ENCODE measurements around the gene CCDC138.

The CCDC138 gene

DNA sequence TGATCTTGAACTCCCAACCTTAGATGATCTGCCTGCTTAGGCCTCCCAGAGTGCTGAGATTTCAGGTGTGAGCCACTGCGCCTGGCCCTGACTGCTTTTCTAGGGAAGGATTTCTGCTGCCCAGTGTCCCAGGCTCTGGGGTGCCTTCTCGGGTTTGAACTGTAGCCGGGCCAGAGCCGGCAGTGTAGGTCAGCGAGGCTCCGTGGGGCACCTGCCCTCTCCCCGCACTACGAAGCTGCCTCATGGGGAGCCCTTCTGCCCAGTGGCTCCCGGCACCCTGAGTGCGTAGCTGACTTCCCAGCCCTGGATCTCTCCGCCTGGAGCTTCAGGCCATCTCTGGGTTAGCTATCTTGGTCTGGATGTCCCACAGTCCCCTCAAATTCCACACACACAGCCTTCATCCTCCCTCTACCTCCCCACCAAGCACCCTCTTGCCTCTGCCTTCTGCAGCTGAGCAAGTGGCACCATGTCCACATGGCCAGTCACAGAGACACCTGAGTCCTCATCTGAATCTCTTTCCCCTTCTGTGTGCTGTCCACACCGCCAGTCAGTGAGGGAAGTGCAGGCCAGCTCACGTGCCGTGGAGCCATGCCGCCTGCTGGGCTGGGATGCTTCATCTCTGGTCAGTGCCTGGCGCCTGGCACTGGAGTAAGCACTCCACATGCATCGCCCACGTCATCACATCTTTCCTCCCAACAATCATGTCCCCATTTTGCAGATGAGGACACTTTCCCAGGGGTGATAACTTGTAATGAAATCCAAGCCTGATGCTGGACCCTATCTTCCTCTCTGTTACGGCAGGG is 133.2 kb downstream of the CCDC138 start:
- DNase-seq (ENCODE audit: low read depth): no peak

DNA sequence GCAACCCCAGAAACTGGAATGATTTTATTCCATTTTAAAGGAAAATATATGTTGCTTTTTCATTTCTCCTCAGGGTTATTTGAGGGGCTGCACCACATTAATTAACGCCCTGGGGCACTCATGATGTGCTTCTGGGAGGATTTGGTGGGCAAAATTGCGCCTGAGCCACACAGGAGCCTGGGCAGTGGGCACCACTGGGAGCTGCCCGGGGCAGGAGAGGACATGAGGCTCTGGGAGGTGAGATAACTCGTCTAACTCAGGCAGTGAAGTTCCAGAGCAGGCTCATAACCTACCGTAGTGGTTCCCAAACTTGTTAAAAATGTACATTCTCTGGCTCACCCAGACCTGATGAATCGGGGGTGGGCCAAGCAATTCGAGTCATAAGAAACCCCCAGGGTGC is 134.1 kb downstream of the CCDC138 start:
- no peak for DNase-seq (ENCODE audit: low read depth)

DNA sequence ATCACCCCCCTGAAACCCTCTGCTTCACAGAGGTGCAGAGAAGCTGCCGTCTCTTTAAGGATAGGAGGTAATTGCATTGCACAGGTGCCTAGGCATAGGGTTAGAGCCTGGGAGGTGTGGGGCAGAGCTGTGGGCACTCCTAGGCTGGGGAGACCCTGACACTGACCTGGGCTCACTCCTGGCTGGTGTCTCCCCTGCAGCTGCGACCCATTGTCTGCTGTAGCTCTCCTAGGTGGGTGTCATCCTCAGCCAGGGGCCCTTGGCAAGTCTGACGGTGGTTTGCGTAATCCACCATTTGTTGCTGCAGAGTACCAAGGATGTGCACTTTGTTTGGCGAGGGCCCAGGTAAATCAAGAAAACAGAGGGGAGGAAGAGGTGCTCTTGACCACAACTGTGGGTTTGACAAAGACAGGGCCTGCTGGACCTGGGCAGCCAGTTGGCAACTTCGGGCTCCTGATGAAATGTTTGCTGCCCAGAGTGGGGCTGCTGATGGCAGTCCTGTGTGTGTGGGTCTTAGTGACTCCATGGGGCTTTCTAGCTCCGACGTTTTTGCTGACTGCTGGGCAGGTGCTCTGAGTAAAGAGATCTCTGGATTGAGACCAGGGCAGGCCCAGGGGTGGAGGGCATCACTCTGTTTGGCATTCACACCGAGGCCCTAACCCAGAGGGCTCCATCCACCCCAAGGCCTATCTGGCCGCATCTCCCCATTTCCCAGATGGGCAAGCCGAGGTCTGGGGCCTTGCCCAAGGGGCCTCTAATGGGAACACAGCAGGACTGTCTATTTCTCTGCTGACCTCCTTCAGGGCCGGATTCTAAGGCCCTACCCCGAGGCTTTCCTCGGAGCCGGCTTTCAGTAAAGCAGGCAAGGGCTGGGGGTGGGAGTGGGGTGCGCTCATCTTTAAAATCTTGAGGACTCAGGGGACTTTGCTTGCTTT is 134.8 kb downstream of the CCDC138 start:
- no peak for DNase-seq (ENCODE audit: low read depth)

DNA sequence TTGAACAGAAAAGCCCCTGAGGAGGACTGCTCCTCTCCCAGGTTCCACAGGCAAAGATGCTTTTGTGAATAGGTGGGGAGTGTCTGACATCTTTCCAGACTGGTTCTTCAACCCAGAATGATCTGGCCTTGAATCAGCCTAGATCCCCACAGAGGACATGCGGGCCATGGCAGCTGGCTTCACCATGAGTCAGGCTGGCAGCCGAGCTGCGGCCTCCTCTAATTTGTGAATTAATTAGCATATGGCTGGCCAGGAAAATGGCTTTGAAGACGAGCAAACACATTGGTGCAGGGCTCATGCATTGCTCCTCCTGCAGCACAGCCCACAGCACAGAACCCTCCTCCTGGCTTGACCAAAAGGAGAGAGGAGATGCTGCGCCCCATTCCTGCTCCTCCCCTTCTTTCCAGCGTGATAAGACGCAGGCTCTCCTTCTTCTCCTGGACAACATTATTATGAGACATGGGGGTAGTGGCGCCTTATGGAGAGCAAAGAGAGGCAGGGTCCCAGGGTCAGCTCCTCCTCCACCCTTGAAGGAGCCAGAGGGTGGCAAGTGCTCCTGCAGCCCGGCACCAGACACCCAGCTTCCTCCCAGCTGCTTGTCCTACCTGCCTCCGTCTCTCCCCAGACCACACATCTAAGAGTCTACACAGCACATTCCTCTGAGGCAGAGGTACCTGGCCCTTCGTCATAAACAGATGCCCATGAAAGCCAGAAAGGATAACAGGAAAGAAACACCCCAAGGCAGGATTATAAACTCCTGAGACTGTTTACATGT is 135.8 kb downstream of the CCDC138 start:
- DNase-seq (ENCODE audit: low read depth): peak; percentile 32

DNA sequence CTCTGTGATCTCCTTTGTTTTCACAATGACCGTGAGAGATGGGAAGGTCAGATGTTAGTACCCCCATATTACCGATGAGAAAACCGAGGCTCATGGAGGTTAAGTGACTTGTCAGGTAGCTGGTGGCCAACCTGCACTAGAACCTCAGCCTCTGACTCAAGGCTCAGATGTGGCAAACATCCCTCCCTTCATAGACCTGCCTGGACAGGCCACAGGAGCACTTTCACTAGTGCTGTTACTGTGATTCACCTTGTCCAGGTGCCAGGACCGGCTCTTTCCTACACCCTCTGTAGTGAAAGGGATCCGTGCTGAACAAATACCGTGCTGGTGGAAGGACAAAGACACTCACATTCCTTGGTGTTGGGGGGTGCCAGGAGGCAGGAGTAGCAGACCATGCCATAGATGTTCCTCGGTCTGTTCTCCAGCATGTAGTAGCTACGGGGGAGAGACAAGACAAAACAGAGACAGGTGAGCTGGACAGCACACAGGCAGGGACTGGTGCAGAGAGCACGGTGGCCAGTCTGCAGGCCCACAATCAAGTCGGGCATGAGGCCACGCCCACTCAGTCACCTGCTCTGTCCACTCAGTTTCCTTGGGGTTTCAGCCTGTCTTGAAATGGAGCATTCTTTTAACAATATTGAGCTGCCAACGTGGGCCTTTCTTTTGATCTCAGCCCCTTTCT is 136.6 kb downstream of the CCDC138 start:
- DNase-seq (ENCODE audit: low read depth): no peak

DNA sequence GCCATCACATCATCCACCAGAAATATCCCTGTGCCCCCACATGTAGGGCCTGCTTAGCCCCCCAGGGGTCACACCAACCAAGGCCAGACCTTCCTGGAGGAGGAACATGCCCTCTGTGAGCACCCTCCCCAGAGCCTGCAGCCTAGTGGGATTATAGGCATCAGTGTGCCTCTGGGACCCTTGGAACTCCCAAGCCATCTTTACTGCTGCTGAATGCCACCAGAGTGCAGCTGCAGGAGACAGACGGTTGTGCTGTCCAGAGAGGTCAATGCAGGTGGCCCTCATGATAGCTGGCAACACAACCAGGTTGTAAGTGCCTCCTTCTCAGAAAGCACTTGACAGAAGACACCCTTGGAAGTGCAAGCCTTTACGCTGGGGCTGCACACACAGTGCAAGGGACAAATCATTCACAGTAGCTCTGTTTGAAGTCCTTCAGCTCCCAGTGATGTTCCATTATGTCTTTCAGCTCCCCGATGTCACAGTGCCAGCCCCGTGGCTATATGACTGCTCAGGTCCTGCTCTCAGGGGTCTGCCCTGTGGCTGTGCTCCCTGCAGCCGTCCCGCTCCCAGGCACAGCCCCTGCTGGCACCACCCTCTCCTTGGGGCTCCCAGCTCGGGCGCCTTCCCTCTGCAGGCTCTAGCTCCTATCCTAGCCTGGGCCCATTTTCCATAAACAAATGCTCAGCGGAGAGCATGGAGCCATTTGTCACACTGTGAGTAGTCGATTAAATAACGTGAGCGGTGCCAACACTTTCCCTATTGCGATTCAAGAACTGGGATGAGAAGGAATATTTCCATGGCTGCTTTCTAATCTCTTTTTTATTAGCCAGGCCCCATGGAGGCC is 137.4 kb downstream of the CCDC138 start:
- DNase-seq (ENCODE audit: low read depth): no peak

DNA sequence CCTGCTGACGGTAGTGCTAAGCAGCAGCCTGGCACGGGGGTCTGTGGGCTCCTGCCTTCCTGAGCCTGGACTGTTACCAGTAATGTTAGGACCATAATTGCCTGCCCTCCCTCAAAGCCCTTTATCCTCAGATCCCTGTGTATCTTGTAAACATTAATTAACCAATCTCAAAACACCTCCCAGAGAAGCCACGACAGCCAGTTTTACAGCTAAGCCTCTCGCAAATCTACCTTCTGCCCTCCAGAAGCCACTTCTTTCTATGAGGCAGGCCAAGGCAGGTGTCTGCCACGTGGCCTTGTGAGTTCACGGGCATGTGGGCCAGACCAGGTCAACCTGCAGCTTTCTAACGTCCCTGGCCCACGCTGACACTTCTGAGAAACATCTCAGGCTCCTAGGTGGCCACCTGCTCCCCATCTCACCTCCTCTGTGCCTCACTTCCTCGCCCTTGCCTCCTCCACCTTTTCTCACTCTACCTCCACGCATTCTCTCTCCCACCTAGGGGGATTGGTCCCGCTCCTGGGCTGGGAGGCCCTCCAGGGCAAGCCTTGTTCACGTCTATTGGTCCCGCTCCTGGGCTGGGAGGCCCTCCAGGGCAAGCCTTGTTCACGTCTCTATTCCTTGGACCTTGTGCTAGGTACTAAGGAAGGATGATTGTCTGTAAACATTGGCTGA is 138.1 kb downstream of the CCDC138 start:
- DNase-seq (ENCODE audit: low read depth): no peak

DNA sequence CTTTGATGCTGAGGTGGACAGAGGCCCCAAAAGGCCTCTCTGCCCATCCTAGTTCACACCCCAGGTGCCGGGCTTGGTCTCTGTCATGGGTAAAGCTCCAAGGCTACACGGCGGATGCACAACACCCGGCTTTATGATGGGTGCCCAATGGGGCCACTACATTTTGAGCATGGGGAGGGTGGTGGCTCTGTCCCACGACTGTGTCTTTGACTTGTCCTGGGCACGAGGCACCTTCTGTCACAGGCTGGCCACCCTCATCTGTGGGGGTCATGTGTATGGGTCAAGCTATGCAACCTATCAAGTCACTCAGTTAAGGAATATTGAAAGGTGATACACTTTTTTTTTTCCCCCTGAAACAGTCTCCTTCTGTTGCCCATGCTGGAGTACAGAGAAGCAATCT is 138.7 kb downstream of the CCDC138 start:
- no peak for DNase-seq (ENCODE audit: low read depth)

DNA sequence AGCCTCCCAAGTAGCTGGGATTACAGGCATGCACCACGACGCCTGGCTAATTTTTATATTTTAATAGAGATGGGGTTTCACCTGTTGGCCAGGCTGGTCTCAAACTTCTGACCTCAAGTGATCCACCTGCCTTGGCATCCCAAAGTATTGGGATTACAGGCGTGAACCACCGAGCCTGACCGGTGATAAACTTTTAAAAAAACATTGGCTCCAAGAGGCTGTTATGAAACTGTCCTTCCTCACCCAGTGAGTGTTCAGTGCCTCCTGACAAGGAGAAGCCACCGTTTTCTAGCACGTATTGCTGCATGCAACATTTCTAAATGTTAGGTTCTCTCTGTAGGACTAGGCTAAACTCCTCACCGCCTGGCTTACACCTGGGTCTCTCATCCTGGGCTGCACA is 139.2 kb downstream of the CCDC138 start:
- DNase-seq (ENCODE audit: low read depth): no peak

All from HS-5 (cell line).